Measurements from ENCODE around the gene SLF2. TPM values are rescaled to one million over a fixed set of nuclear protein-coding genes. Genes with fewer than 3 reads are reported as not detected.

SLF2 gene
- total RNA-seq, 2 experiments from 2014 or later = 45.1 to 46.5 TPM

DNA sequence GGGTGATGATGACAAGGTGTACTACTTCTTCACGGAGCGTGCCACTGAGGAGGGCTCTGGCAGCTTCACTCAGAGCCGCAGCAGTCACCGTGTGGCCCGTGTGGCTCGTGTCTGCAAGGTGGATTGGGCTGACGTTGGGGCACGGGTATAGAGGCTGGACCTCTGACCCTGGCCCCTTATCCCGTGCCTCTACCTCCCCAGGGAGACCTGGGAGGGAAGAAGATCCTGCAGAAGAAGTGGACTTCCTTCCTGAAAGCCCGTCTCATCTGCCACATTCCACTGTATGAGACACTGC is 66.1 kb downstream of the SLF2 start:
- no peak for DNase-seq

DNA sequence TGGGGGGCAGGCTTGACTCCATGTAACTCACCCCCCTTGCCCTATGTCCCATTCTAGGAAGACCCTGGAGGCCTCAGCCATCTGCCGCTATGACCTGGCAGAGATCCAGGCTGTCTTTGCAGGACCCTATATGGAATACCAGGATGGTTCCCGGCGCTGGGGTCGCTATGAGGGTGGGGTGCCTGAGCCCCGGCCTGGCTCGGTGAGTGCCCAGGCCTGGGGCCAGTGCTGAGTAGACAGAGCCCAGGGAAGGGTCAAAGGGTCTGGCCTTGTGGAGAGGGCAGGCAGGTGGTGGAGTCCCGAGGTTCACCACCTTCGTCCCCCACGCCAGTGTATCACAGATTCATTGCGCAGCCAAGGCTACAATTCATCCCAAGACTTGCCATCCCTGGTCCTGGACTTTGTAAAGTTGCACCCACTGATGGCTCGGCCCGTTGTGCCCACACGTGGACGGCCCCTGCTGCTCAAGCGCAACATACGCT is 67.1 kb downstream of the SLF2 start:
- H3K4me1 Mint-ChIP-seq = no peaks in the 10 kb centered on the region
- POLR2A ChIA-PET = no interaction called here
- no peaks in the 10 kb centered on the region for H3K36me3 Mint-ChIP-seq

More for the DNA sequence above, 66.1 kb downstream of the SLF2 start:
- no peak overlapping the region for H3K27ac Mint-ChIP-seq
- no peaks in the 10 kb centered on the region for H3K36me3 Mint-ChIP-seq
- H3K9me3 Mint-ChIP-seq = no peaks in the 10 kb centered on the region
- no peaks in the 10 kb centered on the region for H3K27me3 Mint-ChIP-seq
- H3K4me3 Mint-ChIP-seq = no peak overlapping the region
- H3K4me1 Mint-ChIP-seq = no peaks in the 10 kb centered on the region
- POLR2A ChIA-PET = no interaction called here
- ATAC-seq (ENCODE audit: low read depth) = no peak

GRCh38 chr10:100980311-100980710 is 67.5 kb downstream of the SLF2 start:
- DNase-seq = no peak
- Mint-ChIP-seq H3K27me3 (no peaks in the 10 kb centered on the region), H3K27ac (peak overlapping the region; percentile 35), H3K4me1 (no peaks in the 10 kb centered on the region), H3K4me3 (no peak overlapping the region), H3K9me3 (no peaks in the 10 kb centered on the region), H3K36me3 (no peaks in the 10 kb centered on the region)
- POLR2A ChIA-PET = no interaction called here
- no peak for ATAC-seq (ENCODE audit: low read depth)

More for the DNA sequence above, 67.1 kb downstream of the SLF2 start:
- no peak for DNase-seq
- no peak overlapping the region for H3K27ac Mint-ChIP-seq
- H3K9me3 Mint-ChIP-seq = no peaks in the 10 kb centered on the region
- H3K4me3 Mint-ChIP-seq = no peak overlapping the region
- no peaks in the 10 kb centered on the region for H3K27me3 Mint-ChIP-seq
- ATAC-seq (ENCODE audit: low read depth) = no peak

DNA sequence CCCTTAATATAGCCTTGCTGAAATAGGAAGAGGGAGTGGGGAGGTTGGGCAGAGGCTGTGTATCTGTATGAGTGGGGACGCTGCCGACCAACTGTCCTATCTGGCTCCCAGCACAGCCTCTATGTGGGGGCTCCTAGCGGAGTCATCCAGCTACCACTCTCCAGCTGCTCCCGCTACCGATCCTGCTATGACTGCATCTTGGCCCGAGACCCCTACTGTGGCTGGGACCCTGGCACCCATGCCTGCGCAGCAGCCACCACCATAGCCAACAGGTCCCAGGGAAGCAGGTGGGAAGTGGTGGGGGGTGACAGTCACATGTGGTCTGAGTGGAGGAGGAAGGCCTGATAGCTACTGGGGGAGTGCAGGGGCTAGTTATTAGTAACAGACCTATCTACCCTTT is 67.9 kb downstream of the SLF2 start:
- no peaks in the 10 kb centered on the region for H3K27me3 Mint-ChIP-seq

GRCh38 chr10:100981178-100981772 is 68.5 kb downstream of the SLF2 start:
- ATAC-seq (ENCODE audit: low read depth) (no peak), DNase-seq (no peak)
- Mint-ChIP-seq H3K27me3 (no peaks in the 10 kb centered on the region), H3K4me1 (peaks cover 4% of the 10 kb centered on the region), H3K4me3 (no peak overlapping the region), H3K27ac (no peak overlapping the region), H3K9me3 (no peaks in the 10 kb centered on the region), H3K36me3 (no peaks in the 10 kb centered on the region)
- POLR2A ChIA-PET = no interaction called here

More for the DNA sequence above, 67.9 kb downstream of the SLF2 start:
- ATAC-seq (ENCODE audit: low read depth) (no peak), DNase-seq (no peak)
- H3K9me3 Mint-ChIP-seq = no peaks in the 10 kb centered on the region
- no peak overlapping the region for H3K4me3 Mint-ChIP-seq
- POLR2A ChIA-PET = no interaction called here
- H3K36me3 Mint-ChIP-seq = no peaks in the 10 kb centered on the region
- H3K4me1 Mint-ChIP-seq = peaks cover 2% of the 10 kb centered on the region
- H3K27ac Mint-ChIP-seq = no peak overlapping the region

DNA sequence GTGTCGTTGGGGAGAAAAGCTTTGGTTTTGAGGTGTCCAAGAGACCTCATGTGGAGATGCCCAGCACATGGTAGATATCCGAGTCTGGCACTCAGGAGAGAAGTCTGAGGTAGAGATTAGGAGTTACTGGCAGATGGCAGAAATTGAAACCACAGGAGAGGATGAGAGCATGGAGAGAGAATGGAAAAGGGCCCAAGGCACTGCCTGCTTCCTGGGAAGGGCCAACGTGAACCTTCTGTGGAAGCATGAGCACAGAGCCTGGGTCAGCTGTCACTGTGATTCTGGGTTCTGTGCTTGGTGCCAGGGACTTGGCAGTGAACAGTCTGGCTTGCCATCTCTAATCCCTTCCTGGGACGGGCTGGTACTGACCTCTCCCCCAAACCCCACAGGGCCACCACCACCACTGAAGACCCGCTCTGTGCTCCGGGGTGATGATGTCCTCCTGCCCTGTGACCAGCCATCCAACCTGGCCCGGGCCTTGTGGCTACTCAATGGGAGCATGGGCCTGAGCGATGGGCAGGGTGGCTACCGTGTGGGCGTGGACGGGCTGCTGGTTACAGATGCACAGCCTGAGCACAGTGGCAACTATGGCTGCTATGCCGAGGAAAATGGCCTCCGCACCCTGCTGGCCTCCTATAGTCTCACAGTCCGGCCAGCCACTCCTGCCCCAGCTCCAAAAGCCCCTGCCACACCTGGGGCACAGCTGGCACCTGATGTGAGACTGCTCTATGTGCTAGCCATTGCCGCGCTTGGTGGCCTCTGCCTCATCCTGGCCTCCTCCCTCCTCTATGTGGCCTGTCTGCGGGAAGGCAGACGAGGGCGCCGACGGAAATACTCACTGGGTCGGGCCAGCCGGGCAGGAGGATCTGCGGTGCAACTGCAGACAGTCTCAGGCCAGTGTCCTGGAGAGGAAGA is 70.4 kb downstream of the SLF2 start:
- H3K27me3 Mint-ChIP-seq = no peaks in the 10 kb centered on the region
- POLR2A ChIA-PET = no interaction called here
- DNase-seq (no peak), ATAC-seq (ENCODE audit: low read depth) (no peak)
- no peaks in the 10 kb centered on the region for H3K9me3 Mint-ChIP-seq
- H3K4me3 Mint-ChIP-seq = no peak overlapping the region
- peaks cover 6% of the 10 kb centered on the region for H3K36me3 Mint-ChIP-seq
- no peak overlapping the region for H3K27ac Mint-ChIP-seq
- peaks cover 11% of the 10 kb centered on the region for H3K4me1 Mint-ChIP-seq

- POLR2A ChIA-PET = no interaction called here
- ATAC-seq (ENCODE audit: low read depth) (no peak), DNase-seq (peak; percentile 14)
- H3K9me3 Mint-ChIP-seq = no peaks in the 10 kb centered on the region
- no peak overlapping the region for H3K27ac Mint-ChIP-seq
- H3K4me3 Mint-ChIP-seq = no peak overlapping the region
- H3K4me1 Mint-ChIP-seq = peaks cover 11% of the 10 kb centered on the region
- peaks cover 6% of the 10 kb centered on the region for H3K36me3 Mint-ChIP-seq
- H3K27me3 Mint-ChIP-seq = no peaks in the 10 kb centered on the region
These were observed 71.3 kb downstream of the SLF2 start for GRCh38 chr10:100983868-100984671.

GRCh38 chr10:100984672-100985177 is 72.0 kb downstream of the SLF2 start:
- H3K9me3 Mint-ChIP-seq = no peaks in the 10 kb centered on the region
- ATAC-seq (ENCODE audit: low read depth) (no peak), DNase-seq (peak; percentile 10)
- no peak overlapping the region for H3K4me3 Mint-ChIP-seq
- H3K27ac Mint-ChIP-seq = no peak overlapping the region
- POLR2A ChIA-PET = interaction anchor here (5.1 kb wide), 1 partner anchor 13 kb away, joined by 36 read pairs; the partner anchor contains the start of gene LZTS2
- no peaks in the 10 kb centered on the region for H3K27me3 Mint-ChIP-seq
- H3K4me1 Mint-ChIP-seq = peaks cover 12% of the 10 kb centered on the region
- H3K36me3 Mint-ChIP-seq = peaks cover 6% of the 10 kb centered on the region

DNA sequence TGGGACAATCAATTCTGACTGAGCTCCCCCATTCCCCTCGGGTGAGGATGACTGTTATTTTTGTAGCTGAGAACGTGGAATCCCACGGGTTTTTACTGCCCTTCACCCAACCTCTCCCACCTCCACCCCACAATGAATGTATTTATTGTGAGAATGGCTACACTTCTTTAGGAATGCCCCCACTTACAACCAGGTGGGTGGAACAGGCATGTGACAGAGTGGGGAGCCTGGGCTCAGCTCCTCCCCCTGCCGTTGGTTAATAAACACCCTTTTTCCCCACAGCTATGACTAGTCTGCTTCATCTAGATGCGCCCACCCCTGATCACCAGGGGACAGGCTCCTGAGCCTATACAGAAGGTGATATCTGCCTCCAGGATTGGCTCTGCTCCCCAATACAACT is 72.6 kb downstream of the SLF2 start:
- Mint-ChIP-seq H3K27me3 (no peaks in the 10 kb centered on the region), H3K9me3 (no peaks in the 10 kb centered on the region), H3K27ac (no peak overlapping the region), H3K4me3 (no peak overlapping the region), H3K4me1 (peaks cover 13% of the 10 kb centered on the region), H3K36me3 (peaks cover 7% of the 10 kb centered on the region)
- POLR2A ChIA-PET = interaction anchor here (5.1 kb wide), 1 partner anchor 13 kb away, joined by 36 read pairs; the partner anchor contains the start of gene LZTS2
- DNase-seq (peak; percentile 1), ATAC-seq (ENCODE audit: low read depth) (no peak)

DNA sequence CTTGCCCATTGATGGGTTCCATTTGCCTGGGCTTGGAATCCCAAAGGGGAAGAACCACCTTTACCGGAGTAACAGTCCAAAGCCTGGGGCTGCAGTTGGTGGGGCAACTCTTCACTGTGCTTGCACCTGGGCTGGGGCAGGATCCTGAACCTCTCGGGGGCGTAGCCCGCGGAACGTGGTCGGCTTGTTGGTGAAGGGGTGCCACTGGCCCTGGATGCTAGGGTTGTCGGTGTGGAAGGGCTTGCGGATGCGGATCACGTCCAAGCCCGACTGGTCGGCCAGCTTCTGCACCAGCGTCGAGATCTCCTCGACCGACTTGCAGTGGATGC is 73.8 kb downstream of the SLF2 start:
- no peaks in the 10 kb centered on the region for H3K27me3 Mint-ChIP-seq
- no peaks in the 10 kb centered on the region for H3K9me3 Mint-ChIP-seq
- POLR2A ChIA-PET = interaction anchor here (1.8 to 5.1 kb wide), 2 partner anchors 11 to 21 kb away, joined by 4 to 36 read pairs; partner anchors contain the start of gene LZTS2
- peak overlapping the region; percentile 76 for H3K27ac Mint-ChIP-seq
- H3K4me3 Mint-ChIP-seq = peak overlapping the region; percentile 98
- peaks cover 17% of the 10 kb centered on the region for H3K4me1 Mint-ChIP-seq
- ATAC-seq (ENCODE audit: low read depth) (no peak), DNase-seq (no peak)
- peaks cover 19% of the 10 kb centered on the region for H3K36me3 Mint-ChIP-seq

DNA sequence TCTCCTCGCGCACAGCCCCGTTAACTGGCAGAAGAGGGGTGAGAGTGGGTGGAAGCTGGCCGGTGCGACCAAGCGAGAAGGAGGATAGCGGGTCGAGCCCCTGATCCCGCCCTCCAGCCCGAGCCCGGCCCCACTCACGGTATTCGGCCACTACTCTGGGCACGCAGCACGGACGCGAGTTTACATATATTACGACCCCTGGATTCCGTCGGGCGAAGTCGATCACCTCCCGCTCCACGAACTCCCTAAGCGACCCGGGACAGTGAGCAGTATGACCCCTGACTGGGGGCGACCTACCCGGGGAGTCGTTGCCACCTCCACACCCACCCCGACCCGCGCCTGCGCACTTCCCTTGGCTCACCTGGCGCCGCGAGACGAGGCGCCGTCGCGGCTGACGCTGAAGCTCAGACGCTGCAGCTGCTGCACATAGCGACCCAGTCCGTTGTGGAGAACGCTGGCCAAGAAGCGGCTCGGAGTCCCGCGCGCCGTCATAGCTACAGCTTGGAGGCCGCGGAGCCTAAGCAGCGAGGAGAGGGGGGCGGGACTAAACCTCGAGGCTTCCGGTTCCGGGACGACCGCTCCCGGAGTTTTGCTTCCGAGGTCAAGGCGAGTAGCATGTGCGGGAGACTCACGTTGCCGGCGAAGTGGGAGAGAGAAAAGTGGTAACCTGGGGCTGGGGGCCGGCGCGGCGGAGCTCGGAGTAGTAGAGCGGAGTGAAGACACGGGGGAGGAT is 74.4 kb downstream of the SLF2 start, which contains the start of the genes MRPL43 and TWNK:
MRPL43 (minus strand) TSS at position 546 of the 733 bp plus-strand sequence; CDS start at position 492, 54 bp downstream.
TWNK (plus strand) TSS at position 592 of the 733 bp plus-strand sequence. CDS start 668 bp downstream, outside the sequence.
- peak; percentile 92 for ATAC-seq (ENCODE audit: low read depth)
- H3K9me3 Mint-ChIP-seq = no peaks in the 10 kb centered on the region
- peak within 1 kb of the TSS; percentile 76 for H3K27ac Mint-ChIP-seq
- H3K4me3 Mint-ChIP-seq = peak within 1 kb of the TSS; percentile 98
- no peaks in the 10 kb centered on the region for H3K27me3 Mint-ChIP-seq
- peaks cover 19% of the 10 kb centered on the region for H3K36me3 Mint-ChIP-seq
- POLR2A ChIA-PET = interaction anchor here (1.8 to 5.1 kb wide), 2 partner anchors 11 to 21 kb away, joined by 4 to 36 read pairs; partner anchors contain the start of gene LZTS2
- H3K4me1 Mint-ChIP-seq = peaks cover 17% of the 10 kb centered on the region
- peak; percentile 85 for DNase-seq

GRCh38 chr10:100987685-100988049 is 74.9 kb downstream of the SLF2 start:
- Mint-ChIP-seq H3K4me3 (peak overlapping the region; percentile 98), H3K36me3 (peaks cover 19% of the 10 kb centered on the region), H3K27me3 (no peaks in the 10 kb centered on the region), H3K27ac (peak overlapping the region; percentile 76), H3K9me3 (no peaks in the 10 kb centered on the region), H3K4me1 (peaks cover 18% of the 10 kb centered on the region)
- peak; percentile 6 for ATAC-seq (ENCODE audit: low read depth)
- POLR2A ChIA-PET = interaction anchor here (5.1 kb wide), 1 partner anchor 10 kb away, joined by 36 read pairs; the partner anchor contains the start of gene LZTS2
- DNase-seq = no peak
